Measurements from ENCODE around the gene PAIP2B. TPM values are rescaled to one million over a fixed set of nuclear protein-coding genes. Genes with fewer than 3 reads are reported as not detected.

Gene PAIP2B, protein sequence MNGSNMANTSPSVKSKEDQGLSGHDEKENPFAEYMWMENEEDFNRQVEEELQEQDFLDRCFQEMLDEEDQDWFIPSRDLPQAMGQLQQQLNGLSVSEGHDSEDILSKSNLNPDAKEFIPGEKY
- total RNA-seq (10 to 100 TPM in 1 of 2 donors, 1 to 10 TPM in 1; 9.1 to 10.4 TPM), polyA plus RNA-seq (1 to 10 TPM; 1.4 to 3.0 TPM)
- long read RNA-seq, donor 1, full-length matches to known transcripts, result 3 of 3 reads
- long read RNA-seq, donor 1, partial matches to known transcripts, result 0 of 3 reads
- long read RNA-seq, donor 1, other reads (novel, unspliced or antisense), result 0 of 3 reads
- long read RNA-seq, donor 2, full-length matches to known transcripts, result 1 of 1 reads
- long read RNA-seq, donor 2, partial matches to known transcripts, result 0 of 1 reads
- long read RNA-seq, donor 2, other reads (novel, unspliced or antisense), result 0 of 1 reads
- long read RNA-seq, donor 3, full-length matches to known transcripts, result 6 of 6 reads
- long read RNA-seq, donor 3, partial matches to known transcripts, result 0 of 6 reads
- long read RNA-seq, donor 3, other reads (novel, unspliced or antisense), result 0 of 6 reads
- long read RNA-seq, donor 4, full-length matches to known transcripts, result 1 of 1 reads
- long read RNA-seq, donor 4, partial matches to known transcripts, result 0 of 1 reads
- long read RNA-seq, donor 4, other reads (novel, unspliced or antisense), result 0 of 1 reads
- long read RNA-seq, donor 5, full-length matches to known transcripts, result 3 of 3 reads
- long read RNA-seq, donor 5, partial matches to known transcripts, result 0 of 3 reads
- long read RNA-seq, donor 5, other reads (novel, unspliced or antisense), result 0 of 3 reads

DNA sequence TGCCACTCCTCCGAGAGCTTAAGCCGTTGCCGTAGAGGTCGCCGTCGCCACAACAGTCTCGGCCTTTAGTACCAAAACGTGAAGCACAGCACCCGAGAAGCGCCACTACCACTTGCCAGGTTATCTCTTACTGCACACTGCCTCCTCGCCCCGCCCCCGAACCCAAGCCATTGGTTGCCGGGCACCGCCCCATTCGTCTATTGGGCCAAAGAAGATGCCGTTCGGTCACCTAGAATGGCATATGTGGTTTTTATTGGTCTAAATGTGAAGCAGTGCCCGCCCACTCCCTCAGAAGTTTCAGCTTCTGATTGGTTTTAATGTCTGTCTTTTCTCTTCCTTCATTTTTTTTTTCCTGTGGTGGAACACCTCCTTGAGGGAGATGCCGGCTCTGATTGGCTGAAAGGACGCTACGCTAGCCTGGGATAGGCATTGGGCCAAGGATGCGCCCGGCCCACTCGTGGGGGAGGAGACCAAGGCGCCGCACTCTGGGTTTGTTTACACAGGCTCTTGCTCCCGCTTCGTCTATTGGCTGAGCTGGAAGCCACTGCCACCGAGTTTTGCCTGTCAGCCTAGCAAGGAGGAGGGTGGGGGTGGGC, at the start of gene PAIP2B:
Gene PAIP2B (minus strand): TSS at position 139 of the 596 bp plus-strand sequence. CDS start 24,514 bp downstream, outside the sequence.
- peaks cover 0 to 4% (median 0%) of the 10 kb centered on the region in 4 donors for H3K9me3 ChIP-seq (ENCODE audit: control insufficient read depth in 4 of 4, insufficient read depth in 3 of 4, low read length in 3 of 4)
- DNase-seq (peak; percentile 99 to 100 (median 99)), ATAC-seq (ENCODE audit: insufficient read depth, low FRiP score) (peak; percentile 97)
- H3K36me3 ChIP-seq (ENCODE audit: control insufficient read depth in 4 of 4, insufficient read depth in 4 of 4, low read length in 4 of 4), result no peaks in the 10 kb centered on the region
- peak within 1 kb of the TSS; percentile 71 for H3K4me3 ChIP-seq
- TF ChIP-seq, protein P1, sequence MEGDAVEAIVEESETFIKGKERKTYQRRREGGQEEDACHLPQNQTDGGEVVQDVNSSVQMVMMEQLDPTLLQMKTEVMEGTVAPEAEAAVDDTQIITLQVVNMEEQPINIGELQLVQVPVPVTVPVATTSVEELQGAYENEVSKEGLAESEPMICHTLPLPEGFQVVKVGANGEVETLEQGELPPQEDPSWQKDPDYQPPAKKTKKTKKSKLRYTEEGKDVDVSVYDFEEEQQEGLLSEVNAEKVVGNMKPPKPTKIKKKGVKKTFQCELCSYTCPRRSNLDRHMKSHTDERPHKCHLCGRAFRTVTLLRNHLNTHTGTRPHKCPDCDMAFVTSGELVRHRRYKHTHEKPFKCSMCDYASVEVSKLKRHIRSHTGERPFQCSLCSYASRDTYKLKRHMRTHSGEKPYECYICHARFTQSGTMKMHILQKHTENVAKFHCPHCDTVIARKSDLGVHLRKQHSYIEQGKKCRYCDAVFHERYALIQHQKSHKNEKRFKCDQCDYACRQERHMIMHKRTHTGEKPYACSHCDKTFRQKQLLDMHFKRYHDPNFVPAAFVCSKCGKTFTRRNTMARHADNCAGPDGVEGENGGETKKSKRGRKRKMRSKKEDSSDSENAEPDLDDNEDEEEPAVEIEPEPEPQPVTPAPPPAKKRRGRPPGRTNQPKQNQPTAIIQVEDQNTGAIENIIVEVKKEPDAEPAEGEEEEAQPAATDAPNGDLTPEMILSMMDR (IDR thresholded peaks at IDR 0.05; ENCODE audit: control extremely low read depth, extremely low read depth), result no peak
- peak within 1 kb of the TSS; percentile 80 to 95 for H3K27ac ChIP-seq (ENCODE audit: low read depth in 1 of 2, low read length in 1 of 2)
- H3K9ac ChIP-seq (ENCODE audit: insufficient read depth in 1 of 2, low read length in 2 of 2), result peak within 1 kb of the TSS in 1 of 2 donors; percentile 79
- 1% methylated on average over 30 of the region's 30 CpGs for WGBS, 2 donors
- peaks cover 0 to 9% (median 0%) of the 10 kb centered on the region in 5 donors for H3K4me1 ChIP-seq (ENCODE audit: control insufficient read depth in 5 of 5, insufficient read depth in 5 of 5, low read length in 5 of 5)
- no peaks in the 10 kb centered on the region for H3K27me3 ChIP-seq (ENCODE audit: control insufficient read depth in 3 of 3, insufficient read depth in 3 of 3, low read length in 2 of 3)

DNA sequence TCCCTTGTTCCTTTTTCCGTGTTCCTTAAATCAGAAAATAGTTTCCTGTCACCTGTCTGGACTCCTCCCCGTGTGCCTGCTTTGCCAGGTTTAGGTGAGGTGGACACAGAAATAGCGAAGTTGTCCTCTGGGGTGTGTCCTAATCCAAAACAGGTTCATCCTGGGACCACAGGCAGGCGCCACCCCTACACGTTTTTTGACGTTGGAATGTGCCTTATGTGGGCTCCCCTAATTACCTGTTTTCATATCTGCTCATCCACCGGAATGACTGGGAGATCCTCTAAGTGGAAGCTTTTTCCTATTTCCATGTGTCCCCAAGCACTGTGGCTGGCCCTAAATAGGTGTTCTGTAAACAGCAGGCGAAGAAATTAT, 49.0 kb upstream of the PAIP2B start:
- TF ChIP-seq, protein P1 (IDR thresholded peaks at IDR 0.05; ENCODE audit: control extremely low read depth, extremely low read depth), result no peak
- DNase-seq (no peak), ATAC-seq (ENCODE audit: insufficient read depth, low FRiP score) (no peak)
- Histone ChIP-seq H3K4me1 (ENCODE audit: control insufficient read depth in 5 of 5, insufficient read depth in 5 of 5, low read length in 5 of 5) (peaks cover 0 to 20% (median 3%) of the 10 kb centered on the region in 5 donors), H3K27me3 (ENCODE audit: control insufficient read depth in 3 of 3, insufficient read depth in 3 of 3, low read length in 2 of 3) (peaks cover 0 to 60% (median 19%) of the 10 kb centered on the region in 3 donors), H3K36me3 (ENCODE audit: control insufficient read depth in 4 of 4, insufficient read depth in 4 of 4, low read length in 4 of 4) (no peaks in the 10 kb centered on the region), H3K9ac (ENCODE audit: insufficient read depth in 1 of 2, low read length in 2 of 2) (no peak overlapping the region), H3K9me3 (ENCODE audit: control insufficient read depth in 4 of 4, insufficient read depth in 3 of 4, low read length in 3 of 4) (no peaks in the 10 kb centered on the region), H3K27ac (ENCODE audit: low read depth in 1 of 2, low read length in 1 of 2) (no peak overlapping the region), H3K4me3 (no peak overlapping the region)
- 36 to 44% methylated on average over 8 of the region's 8 CpGs for WGBS, 2 donors

DNA sequence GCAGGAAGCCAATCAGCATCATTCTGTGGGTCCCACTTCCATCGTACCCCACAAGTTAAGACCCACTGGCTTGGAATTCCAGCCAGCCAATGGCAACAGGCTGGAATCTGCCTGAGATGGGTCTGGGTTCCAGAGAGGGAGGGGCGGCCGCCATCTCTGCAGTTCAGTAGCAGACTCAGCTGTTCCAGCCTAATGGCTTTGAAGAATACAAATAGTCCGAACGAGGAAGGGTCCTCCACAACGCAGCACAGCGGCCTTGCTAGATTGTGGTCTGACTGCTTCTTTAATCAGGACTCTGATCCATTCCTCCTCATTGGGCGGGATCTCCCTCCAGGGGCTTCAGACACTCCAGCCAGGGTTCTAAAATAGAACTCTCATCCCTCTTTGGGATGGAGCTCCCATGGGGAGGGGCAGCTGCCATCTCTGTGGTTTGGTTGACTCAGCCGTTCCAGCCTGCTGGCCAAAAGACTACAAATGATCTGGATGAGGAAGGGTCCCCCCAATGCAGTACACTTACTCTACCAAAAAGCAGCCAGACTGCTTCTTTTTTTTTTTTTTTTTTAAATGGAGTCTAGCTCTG, 42.7 kb upstream of the PAIP2B start:
- TF ChIP-seq, protein P1 (IDR thresholded peaks at IDR 0.05; ENCODE audit: control extremely low read depth, extremely low read depth), result no peak
- H3K4me1 ChIP-seq (ENCODE audit: control insufficient read depth in 5 of 5, insufficient read depth in 5 of 5, low read length in 5 of 5), result no peaks in the 10 kb centered on the region
- ATAC-seq (ENCODE audit: insufficient read depth, low FRiP score) (no peak), DNase-seq (no peak)
- no peak overlapping the region for H3K4me3 ChIP-seq
- H3K27ac ChIP-seq (ENCODE audit: low read depth in 1 of 2, low read length in 1 of 2), result no peak overlapping the region
- no peak overlapping the region for H3K9ac ChIP-seq (ENCODE audit: insufficient read depth in 1 of 2, low read length in 2 of 2)
- 88 to 95% methylated on average over 9 of the region's 9 CpGs for WGBS, 2 donors
- H3K9me3 ChIP-seq (ENCODE audit: control insufficient read depth in 4 of 4, insufficient read depth in 3 of 4, low read length in 3 of 4), result no peaks in the 10 kb centered on the region
- H3K36me3 ChIP-seq (ENCODE audit: control insufficient read depth in 4 of 4, insufficient read depth in 4 of 4, low read length in 4 of 4), result no peaks in the 10 kb centered on the region
- H3K27me3 ChIP-seq (ENCODE audit: control insufficient read depth in 3 of 3, insufficient read depth in 3 of 3, low read length in 2 of 3), result peaks cover 0 to 15% (median 2%) of the 10 kb centered on the region in 3 donors
